A549 treated with DMSO at 1 μM for 4 hours (cell line): Measurements from ENCODE around the gene IGFBP2. TPM values are rescaled to one million over a fixed set of nuclear protein-coding genes. Genes with fewer than 3 reads are reported as not detected.

Source experiments
- total RNA-seq: library from RNA; stranded (reverse); fragments of 200-300 nt; extraction: Qiagen RNA extraction; gene quantifications from 5 replicates; pipeline ENCODE4 v1.2.3, GENCODE V29; 2022; ENCODE audit warnings: low read depth

The IGFBP2 gene
- total RNA-seq = 66.1 to 77.6 TPM (median 74.9 TPM) in 5 replicates

GRCh38 chr2:216632952-216633615, at the start of gene IGFBP2:
TSS of gene IGFBP2 (plus strand) at chr2:216633420. CDS start at chr2:216633524, 104 bp downstream.

GRCh38 chr2:216695401-216695821, 62.2 kb downstream of the IGFBP2 start, which contains the start of gene IGFBP5:
TSS of gene IGFBP5 (minus strand) at chr2:216695549. CDS start at chr2:216694775, 774 bp downstream.

Other genes starting within 250 kb of the IGFBP2 start
- 13.5 to 20.5 TPM (median 17.9 TPM) in 5 replicates for gene SMARCAL1, start 220.9 kb upstream of the IGFBP2 start, total RNA-seq
- gene RPL37A, start 134.6 kb upstream of the IGFBP2 start, total RNA-seq = 4,645 to 5,546 TPM (median 5,088 TPM) in 5 replicates
- 0.15 to 0.25 TPM (median 0.24 TPM) in 5 replicates for gene IGFBP5, start 62.1 kb downstream of the IGFBP2 start, total RNA-seq
- not detected in 5 replicates for gene TNP1, start 226.6 kb downstream of the IGFBP2 start, total RNA-seq